SK-N-SH (cell line): ENCODE measurements around the gene R3HDM2. TPM values are rescaled to one million over a fixed set of nuclear protein-coding genes. Genes with fewer than 3 reads are reported as not detected.

Source experiments
- CTCF ChIA-PET: fragments of 300-600, 350-600 bp; formaldehyde crosslinking; extraction: SDS; loops from one replicate; lab custom pipeline; 2021; lab: Yijun Ruan, JAX
- POLR2A ChIA-PET: fragments of 350-600 bp; sonication (Branson Sonifier 250); formaldehyde crosslinking; extraction: SDS; loops from one replicate; lab custom pipeline; 2020; ENCODE audit warnings: antibody characterized with exemption, inconsistent platforms; lab: Yijun Ruan, JAX
- DNase-seq: peaks from one replicate; pipeline ENCODE4 v3.0.0; 2012
- H2AFZ ChIP-seq: fragments of 200-600 bp; sonication (generic); 2 replicates; pipeline ENCODE4 v1.8.1; 2016; ENCODE audit warnings: antibody characterized with exemption, mild to moderate bottlenecking, low read depth
- H3F3A ChIP-seq: fragments of 200-600 bp; sonication (generic); replicated peaks from 2 replicates; pipeline ENCODE3; 2016; ENCODE audit warnings: antibody characterized with exemption, mild to moderate bottlenecking; ENCODE audit not compliant: insufficient read depth
- H3K27ac ChIP-seq, 2 experiments: fragments of 200-500 bp in 1 of 2; fragments of 200-600 bp in 1 of 2; sonication (Bioruptor generic) in 1 of 2; sonication (generic), shearing (Covaris generic) in 1 of 2; 2 replicates each; pipeline versions ENCODE4 v1.5.1 to v1.6.1; 2014 to 2016; ENCODE audit warnings: low read depth in 2 of 2, inconsistent platforms in 1 of 2, low read length in 1 of 2, mild to moderate bottlenecking in 1 of 2, mixed read lengths in 1 of 2
- H3K27me3 ChIP-seq: fragments of 200-600 bp; sonication (generic), shearing (Covaris generic); 2 replicates; pipeline ENCODE4 v1.6.1; 2016; ENCODE audit warnings: mixed run types; ENCODE audit not compliant: insufficient read depth
- H3K36me3 ChIP-seq, 2 experiments: fragments of 200-500 bp in 1 of 2; fragments of 200-600 bp in 1 of 2; sonication (Bioruptor generic) in 1 of 2; sonication (generic) in 1 of 2; replicated peaks in 1 of 2; 2 replicates each; pipeline versions ENCODE3 to v1.5.1; 2014 to 2016; ENCODE audit warnings: low read length in 1 of 2, mild to moderate bottlenecking in 1 of 2; ENCODE audit not compliant: insufficient read depth in 2 of 2, control insufficient read depth in 1 of 2
- H3K4me1 ChIP-seq, 2 experiments: fragments of 200-500 bp in 1 of 2; fragments of 200-600 bp in 1 of 2; sonication (Bioruptor generic) in 1 of 2; sonication (generic), shearing (Covaris generic) in 1 of 2; 2 replicates each; pipeline versions ENCODE4 v1.5.1 to v1.6.1; 2014 to 2016; ENCODE audit warnings: low read depth in 1 of 2, low read length in 1 of 2, mixed run types in 1 of 2; ENCODE audit not compliant: insufficient read depth in 2 of 2, control insufficient read depth in 1 of 2
- H3K4me2 ChIP-seq: fragments of 200-600 bp; sonication (generic), shearing (Covaris generic); 2 replicates; pipeline ENCODE4 v1.6.1; 2017; ENCODE audit warnings: mixed run types
- H3K4me3 ChIP-seq, 2 experiments: fragments of 200-500 bp in 1 of 2; fragments of 200-600 bp in 1 of 2; sonication (Bioruptor generic) in 1 of 2; sonication (generic), shearing (Covaris generic) in 1 of 2; 2 replicates each; pipeline versions ENCODE4 v1.5.1 to v1.8.1; 2014 to 2016; ENCODE audit warnings: low read depth in 2 of 2, inconsistent platforms in 1 of 2, low read length in 1 of 2, mild to moderate bottlenecking in 1 of 2, mixed read lengths in 1 of 2, moderate library complexity in 1 of 2
- H3K79me2 ChIP-seq: fragments of 200-600 bp; sonication (generic); 2 replicates; pipeline ENCODE4 v1.8.1; 2017; ENCODE audit warnings: mild to moderate bottlenecking; ENCODE audit not compliant: insufficient read depth
- H3K9ac ChIP-seq: fragments of 200-600 bp; sonication (generic); 2 replicates; pipeline ENCODE4 v1.6.1; 2017; ENCODE audit warnings: mixed run types
- H3K9me2 ChIP-seq: fragments of 200-600 bp; sonication (generic); 2 replicates; pipeline ENCODE4 v1.6.1; 2017; ENCODE audit warnings: mixed run types
- H3K9me3 ChIP-seq: fragments of 200-600 bp; sonication (generic); 2 replicates; pipeline ENCODE4 v1.6.1; 2017; ENCODE audit warnings: mixed run types, mild to moderate bottlenecking, moderate library complexity
- H4K20me1 ChIP-seq: fragments of 200-600 bp; sonication (generic); 2 replicates; pipeline ENCODE4 v1.6.1; 2017; ENCODE audit warnings: mild to moderate bottlenecking, mixed run types; ENCODE audit not compliant: insufficient read depth
- CHD2 ChIP-seq: fragments of 150-350 bp; IDR thresholded peaks from 2 replicates; pipeline ENCODE4 v1.6.1; 2018; ENCODE audit warnings: low read length; ENCODE audit not compliant: partially characterized antibody
- CTCF ChIP-seq: fragments of 200-600 bp; sonication (generic); IDR thresholded peaks from 2 replicates; pipeline ENCODE4 v1.6.1; 2017; ENCODE audit warnings: antibody characterized with exemption, mild to moderate bottlenecking, moderate library complexity
- FOXJ3 ChIP-seq: sonication (generic); formaldehyde crosslinking; IDR thresholded peaks from 2 replicates; pipeline ENCODE4 v1.5.1; 2020; ENCODE audit warnings: mild to moderate bottlenecking, missing genetic modification reagents
- PBX3 ChIP-seq: IDR thresholded peaks from 2 replicates; pipeline ENCODE4; 2012
- POLR2AphosphoS5 ChIP-seq: IDR thresholded peaks from 2 replicates; pipeline ENCODE4 v1.6.1; 2012; ENCODE audit warnings: low read depth, low read length
- RFX5 ChIP-seq: IDR thresholded peaks from 2 replicates; pipeline ENCODE4 v1.6.1; 2012; ENCODE audit warnings: mild to moderate bottlenecking, improper control_type of control experiment, low read length
- ZBTB33 ChIP-seq: IDR thresholded peaks from 2 replicates; pipeline ENCODE4 v1.4.0; 2012; ENCODE audit warnings: low read depth, borderline replicate concordance
- WGBS: methylation state at CpG from one replicate; pipeline ENCODE4 v1.1.6; 2017; ENCODE audit warnings: low lambda C conversion rate; 5-methylcytosine and 5-hydroxymethylcytosine counted together
- polyA plus RNA-seq, 3 experiments: library from polyadenylated mRNA; depleted of rRNA; stranded (reverse); fragments of >200 nt; gene quantifications; 2 replicates each; pipeline ENCODE4 v1.2.3, GENCODE V29; 2012
- TF ChIP-seq, protein P1 (sequence below): IDR thresholded peaks from 2 replicates; pipeline ENCODE4 v1.6.1; 2012; ENCODE audit warnings: mild to moderate bottlenecking, low read depth, low read length, moderate library complexity
- TF ChIP-seq, protein P2 (sequence below): fragments of 150-350 bp; IDR thresholded peaks from 2 replicates; pipeline ENCODE4 v1.6.1; 2017; ENCODE audit warnings: antibody characterized with exemption, low read length, low read depth, borderline replicate concordance

R3HDM2 gene
- polyA plus RNA-seq, 1 of the 3 experiments (the other 2 are of a cell fraction): 23.1 TPM

DNA sequence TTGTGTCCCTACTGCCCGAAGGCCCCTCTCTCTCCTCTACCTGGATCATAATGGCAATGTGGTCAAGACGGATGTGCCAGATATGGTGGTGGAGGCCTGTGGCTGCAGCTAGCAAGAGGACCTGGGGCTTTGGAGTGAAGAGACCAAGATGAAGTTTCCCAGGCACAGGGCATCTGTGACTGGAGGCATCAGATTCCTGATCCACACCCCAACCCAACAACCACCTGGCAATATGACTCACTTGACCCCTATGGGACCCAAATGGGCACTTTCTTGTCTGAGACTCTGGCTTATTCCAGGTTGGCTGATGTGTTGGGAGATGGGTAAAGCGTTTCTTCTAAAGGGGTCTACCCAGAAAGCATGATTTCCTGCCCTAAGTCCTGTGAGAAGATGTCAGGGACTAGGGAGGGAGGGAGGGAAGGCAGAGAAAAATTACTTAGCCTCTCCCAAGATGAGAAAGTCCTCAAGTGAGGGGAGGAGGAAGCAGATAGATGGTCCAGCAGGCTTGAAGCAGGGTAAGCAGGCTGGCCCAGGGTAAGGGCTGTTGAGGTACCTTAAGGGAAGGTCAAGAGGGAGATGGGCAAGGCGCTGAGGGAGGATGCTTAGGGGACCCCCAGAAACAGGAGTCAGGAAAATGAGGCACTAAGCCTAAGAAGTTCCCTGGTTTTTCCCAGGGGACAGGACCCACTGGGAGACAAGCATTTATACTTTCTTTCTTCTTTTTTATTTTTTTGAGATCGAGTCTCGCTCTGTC lies 26.1 kb upstream of the R3HDM2 start:
- CTCF ChIA-PET: interaction anchor here (0.6 to 13.7 kb wide), 16 partner anchors 7 to 216 kb away, joined by 3 to 391 read pairs (median 14); partner anchors contain the start of genes DDIT3 and INHBC
- no peak overlapping the region for H3K4me3 ChIP-seq
- POLR2A ChIA-PET: no interaction called here

More for the DNA sequence above, 26.1 kb upstream of the R3HDM2 start:
- TF ChIP-seq, protein P1, sequence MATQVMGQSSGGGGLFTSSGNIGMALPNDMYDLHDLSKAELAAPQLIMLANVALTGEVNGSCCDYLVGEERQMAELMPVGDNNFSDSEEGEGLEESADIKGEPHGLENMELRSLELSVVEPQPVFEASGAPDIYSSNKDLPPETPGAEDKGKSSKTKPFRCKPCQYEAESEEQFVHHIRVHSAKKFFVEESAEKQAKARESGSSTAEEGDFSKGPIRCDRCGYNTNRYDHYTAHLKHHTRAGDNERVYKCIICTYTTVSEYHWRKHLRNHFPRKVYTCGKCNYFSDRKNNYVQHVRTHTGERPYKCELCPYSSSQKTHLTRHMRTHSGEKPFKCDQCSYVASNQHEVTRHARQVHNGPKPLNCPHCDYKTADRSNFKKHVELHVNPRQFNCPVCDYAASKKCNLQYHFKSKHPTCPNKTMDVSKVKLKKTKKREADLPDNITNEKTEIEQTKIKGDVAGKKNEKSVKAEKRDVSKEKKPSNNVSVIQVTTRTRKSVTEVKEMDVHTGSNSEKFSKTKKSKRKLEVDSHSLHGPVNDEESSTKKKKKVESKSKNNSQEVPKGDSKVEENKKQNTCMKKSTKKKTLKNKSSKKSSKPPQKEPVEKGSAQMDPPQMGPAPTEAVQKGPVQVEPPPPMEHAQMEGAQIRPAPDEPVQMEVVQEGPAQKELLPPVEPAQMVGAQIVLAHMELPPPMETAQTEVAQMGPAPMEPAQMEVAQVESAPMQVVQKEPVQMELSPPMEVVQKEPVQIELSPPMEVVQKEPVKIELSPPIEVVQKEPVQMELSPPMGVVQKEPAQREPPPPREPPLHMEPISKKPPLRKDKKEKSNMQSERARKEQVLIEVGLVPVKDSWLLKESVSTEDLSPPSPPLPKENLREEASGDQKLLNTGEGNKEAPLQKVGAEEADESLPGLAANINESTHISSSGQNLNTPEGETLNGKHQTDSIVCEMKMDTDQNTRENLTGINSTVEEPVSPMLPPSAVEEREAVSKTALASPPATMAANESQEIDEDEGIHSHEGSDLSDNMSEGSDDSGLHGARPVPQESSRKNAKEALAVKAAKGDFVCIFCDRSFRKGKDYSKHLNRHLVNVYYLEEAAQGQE: no peak
- TF ChIP-seq FOXJ3 (no peak), PBX3 (no peak), CHD2 (no peak), POLR2AphosphoS5 (no peak), RFX5 (no peak), ZBTB33 (no peak), CTCF (no peak)
- TF ChIP-seq, protein P2, sequence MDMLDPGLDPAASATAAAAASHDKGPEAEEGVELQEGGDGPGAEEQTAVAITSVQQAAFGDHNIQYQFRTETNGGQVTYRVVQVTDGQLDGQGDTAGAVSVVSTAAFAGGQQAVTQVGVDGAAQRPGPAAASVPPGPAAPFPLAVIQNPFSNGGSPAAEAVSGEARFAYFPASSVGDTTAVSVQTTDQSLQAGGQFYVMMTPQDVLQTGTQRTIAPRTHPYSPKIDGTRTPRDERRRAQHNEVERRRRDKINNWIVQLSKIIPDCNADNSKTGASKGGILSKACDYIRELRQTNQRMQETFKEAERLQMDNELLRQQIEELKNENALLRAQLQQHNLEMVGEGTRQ: no peak
- TF ChIP-seq, all 33 proteins: peak for 0
- Histone ChIP-seq H3K27me3 (no peaks in the 10 kb centered on the region), H3K9me3 (no peaks in the 10 kb centered on the region), H2AFZ (no peak overlapping the region), H3F3A (peaks cover 5% of the 10 kb centered on the region), H3K4me1 (peaks cover 4 to 33% of the 10 kb centered on the region in 2 experiments; a peak in 2 of 4 replicates), H3K79me2 (no peaks in the 10 kb centered on the region), H3K36me3 (no peaks in the 10 kb centered on the region), H4K20me1 (no peaks in the 10 kb centered on the region), H3K4me2 (no peak overlapping the region), H3K27ac (no peak overlapping the region), H3K9ac (no peak overlapping the region), H3K9me2 (no peaks in the 10 kb centered on the region)
- 83% methylated on average over 6 of the region's 6 CpGs for WGBS
- no peak for DNase-seq
